Left lung (tissue), 10 donors: Measurements from ENCODE around the gene FAM229A. TPM values are rescaled to one million over a fixed set of nuclear protein-coding genes. Genes with fewer than 3 reads are reported as not detected.
A peak's percentile ranks its signal among the peaks of the same experiment; 100 is the strongest.

ENCODE experiments used
- ATAC-seq: fragments of 200-7000 bp; cut with Tn5 transposase; one replicate; pipeline ENCODE4 v1.9.1; 2020; ENCODE audit warnings: moderate library complexity
- DNase-seq, 4 donors: peaks; one replicate each; pipeline ENCODE4 v3.0.0-alpha.2; 2013 to 2020
- H3K27ac ChIP-seq, 2 donors: fragments of 200-600 bp; sonication (generic) in 1 of 2; one replicate each; pipeline versions ENCODE4 v1.5.0 to v1.8.0; 2020 to 2021
- H3K27me3 ChIP-seq, 2 donors: fragments of 200-600 bp; sonication (generic) in 1 of 2; one replicate each; pipeline versions ENCODE4 v1.5.0 to v1.8.0; 2020 to 2021
- H3K36me3 ChIP-seq, 2 donors: fragments of 200-600 bp; sonication (generic) in 1 of 2; one replicate each; pipeline versions ENCODE4 v1.5.0 to v1.8.0; 2020 to 2021
- H3K4me1 ChIP-seq, 2 donors: fragments of 200-600 bp; one replicate each; pipeline ENCODE4 v1.8.0; 2021
- H3K4me3 ChIP-seq, 2 donors: fragments of 200-600 bp; sonication (generic) in 1 of 2; one replicate each; pipeline versions ENCODE4 v1.5.0 to v1.8.0; 2020 to 2021; ENCODE audit warnings: mild to moderate bottlenecking in 1 of 2
- H3K9me3 ChIP-seq, 2 donors: fragments of 200-600 bp; sonication (generic) in 1 of 2; one replicate each; pipeline versions ENCODE4 v1.5.0 to v1.8.0; 2020 to 2021
- intact Hi-C, 2 donors: fragments of 100-400 bp; cut with DNase I; formaldehyde crosslinking; loops; one replicate each; pipeline versions ENCODE4 v1.11.2 to v1.14.2; 2022
- polyA plus RNA-seq, 6 donors: library from polyadenylated mRNA; unstranded; fragments of 120-200 nt; gene quantifications; one replicate each; pipeline ENCODE4 v1.2.1, GENCODE V29; 2013; ENCODE audit not compliant: insufficient read length in 6 of 6
- total RNA-seq, 2 donors: library from RNA; stranded (reverse); fragmentation: NEBNext Ultra II Directional; extraction: Animal tissue kit (Norgen Biotek cat#: 25700); gene quantifications; one replicate each; pipeline ENCODE4 v1.2.1, GENCODE V29; 2021
- TF ChIP-seq, protein P1 (sequence below), 2 donors: fragments of 200-600 bp; sonication (generic) in 1 of 2; IDR thresholded peaks; one replicate each; pipeline versions ENCODE4 v1.5.0 to v1.8.0; 2021; ENCODE audit warnings: antibody characterized with exemption in 2 of 2
- donor health status: DM: no; HTN: yes; CAD: no.
- donor health status: DM: no; HTN: no; CAD: no.

FAM229A gene
- total and polyA plus RNA-seq, 8 donors, result 4.4 to 14.0 (median 6.7) TPM

- Histone ChIP-seq H3K9me3 (no peaks in the 10 kb centered on the region), H3K27me3 (peaks cover 0 to 23% of the 10 kb centered on the region in 2 donors), H3K36me3 (peaks cover 0 to 18% of the 10 kb centered on the region in 2 donors), H3K4me1 (peaks cover 15 to 73% of the 10 kb centered on the region in 2 donors), H3K4me3 (peak overlapping the region in 1 of 2 donors; percentile 11), H3K27ac (peak overlapping the region in 1 of 2 donors; percentile 84)
- DNase-seq (peak in 2 of 4 donors; percentile 76 to 91), ATAC-seq (peak; percentile 45)
- TF ChIP-seq, protein P1, sequence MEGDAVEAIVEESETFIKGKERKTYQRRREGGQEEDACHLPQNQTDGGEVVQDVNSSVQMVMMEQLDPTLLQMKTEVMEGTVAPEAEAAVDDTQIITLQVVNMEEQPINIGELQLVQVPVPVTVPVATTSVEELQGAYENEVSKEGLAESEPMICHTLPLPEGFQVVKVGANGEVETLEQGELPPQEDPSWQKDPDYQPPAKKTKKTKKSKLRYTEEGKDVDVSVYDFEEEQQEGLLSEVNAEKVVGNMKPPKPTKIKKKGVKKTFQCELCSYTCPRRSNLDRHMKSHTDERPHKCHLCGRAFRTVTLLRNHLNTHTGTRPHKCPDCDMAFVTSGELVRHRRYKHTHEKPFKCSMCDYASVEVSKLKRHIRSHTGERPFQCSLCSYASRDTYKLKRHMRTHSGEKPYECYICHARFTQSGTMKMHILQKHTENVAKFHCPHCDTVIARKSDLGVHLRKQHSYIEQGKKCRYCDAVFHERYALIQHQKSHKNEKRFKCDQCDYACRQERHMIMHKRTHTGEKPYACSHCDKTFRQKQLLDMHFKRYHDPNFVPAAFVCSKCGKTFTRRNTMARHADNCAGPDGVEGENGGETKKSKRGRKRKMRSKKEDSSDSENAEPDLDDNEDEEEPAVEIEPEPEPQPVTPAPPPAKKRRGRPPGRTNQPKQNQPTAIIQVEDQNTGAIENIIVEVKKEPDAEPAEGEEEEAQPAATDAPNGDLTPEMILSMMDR (IDR thresholded peaks at IDR 0.05), result no peak
- intact Hi-C loops, result no loop called here
These were observed 25.2 kb downstream of the FAM229A start for GRCh38 chr1:32336963-32337675.

DNA sequence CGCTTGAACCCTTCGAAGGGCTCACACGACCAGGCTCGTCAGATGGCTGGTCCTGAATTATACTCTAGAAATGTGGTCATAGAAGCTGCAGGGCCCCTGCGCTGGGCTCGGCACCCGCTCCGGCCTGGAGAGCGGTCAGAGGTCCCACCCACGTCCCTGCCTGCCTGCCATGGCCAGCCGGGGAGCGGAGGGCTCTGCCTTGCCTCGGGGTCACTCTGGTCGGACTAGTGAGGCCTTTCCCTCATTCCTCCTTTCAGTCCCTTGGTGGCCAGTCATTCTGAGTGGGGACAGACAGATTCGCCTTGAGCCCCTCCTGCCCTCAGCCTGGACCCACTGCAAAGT, 25.7 kb downstream of the FAM229A start:
- no peak for DNase-seq
- Histone ChIP-seq H3K27ac (peak overlapping the region in 1 of 2 donors; percentile 84), H3K4me1 (peaks cover 15 to 67% of the 10 kb centered on the region in 2 donors), H3K4me3 (peak overlapping the region; percentile 49 to 54), H3K27me3 (peaks cover 0 to 23% of the 10 kb centered on the region in 2 donors), H3K9me3 (no peaks in the 10 kb centered on the region), H3K36me3 (peaks cover 0 to 23% of the 10 kb centered on the region in 2 donors)
- intact Hi-C loops, result no loop called here
- TF ChIP-seq, protein P1 (IDR thresholded peaks at IDR 0.05), result no peak
- ATAC-seq, result no peak

DNA sequence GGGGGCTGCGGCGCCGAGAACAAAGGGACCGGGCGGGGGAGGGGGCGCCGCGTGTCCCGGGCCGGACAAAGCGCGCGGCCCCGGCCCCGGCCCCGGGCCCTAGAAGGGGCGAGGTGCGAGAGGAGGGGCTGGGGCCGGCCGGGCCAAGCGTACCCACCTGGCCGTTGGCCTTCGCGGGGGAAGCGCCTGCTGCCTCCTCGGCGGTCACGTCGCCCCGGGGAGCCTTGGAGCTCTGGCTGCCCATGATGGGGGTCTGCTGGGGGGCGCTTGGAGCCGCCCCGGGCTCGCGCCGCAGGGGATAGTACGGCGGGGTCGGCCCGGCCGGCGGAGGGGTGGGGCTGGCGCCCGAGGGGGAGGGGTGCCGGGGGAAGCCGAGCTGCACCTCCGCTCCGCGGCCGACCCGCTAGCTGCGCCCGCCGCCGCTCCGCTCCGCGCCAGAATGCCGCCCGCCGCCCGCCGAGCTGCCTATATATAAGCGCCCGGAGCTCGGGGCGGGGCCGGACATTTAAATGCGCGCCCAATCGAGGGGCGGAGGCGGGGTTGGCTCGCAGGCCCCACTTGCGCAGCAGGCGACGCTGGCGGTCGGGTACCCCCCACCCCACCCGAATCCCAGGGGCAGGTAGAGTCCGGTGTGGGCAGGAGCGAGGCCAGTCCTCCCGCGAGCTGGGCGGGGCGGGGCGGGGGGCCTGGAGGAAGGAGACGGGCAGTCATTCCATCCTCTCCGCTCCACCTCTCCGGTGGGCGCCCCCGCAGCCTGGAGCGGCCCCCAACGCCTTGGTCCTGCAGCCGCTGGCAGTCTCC, 26.3 kb downstream of the FAM229A start, which contains the start of gene MARCKSL1:
TSS of gene MARCKSL1 (minus strand) at position 444 of the 801 bp plus-strand sequence. CDS start at position 244, 200 bp downstream.
- peaks cover 15 to 67% of the 10 kb centered on the region in 2 donors for H3K4me1 ChIP-seq
- TF ChIP-seq, protein P1 (IDR thresholded peaks at IDR 0.05), result no peak
- H3K27me3 ChIP-seq, result peaks cover 0 to 23% of the 10 kb centered on the region in 2 donors
- intact Hi-C loops, result no loop called here
- peak; percentile 68 for ATAC-seq
- no peaks in the 10 kb centered on the region for H3K9me3 ChIP-seq
- H3K4me3 ChIP-seq, result peak within 1 kb of the TSS; percentile 49 to 54
- peak; percentile 79 to 94 (median 84) for DNase-seq
- peak within 1 kb of the TSS; percentile 70 to 84 for H3K27ac ChIP-seq
- H3K36me3 ChIP-seq, result peaks cover 0 to 29% of the 10 kb centered on the region in 2 donors

- peak overlapping the region; percentile 49 to 54 for H3K4me3 ChIP-seq
- intact Hi-C loops, result no loop called here
- H3K27ac ChIP-seq, result peak overlapping the region; percentile 70 to 84
- peaks cover 0 to 23% of the 10 kb centered on the region in 2 donors for H3K27me3 ChIP-seq
- DNase-seq, result no peak
- TF ChIP-seq, protein P1 (IDR thresholded peaks at IDR 0.05), result no peak
- no peaks in the 10 kb centered on the region for H3K9me3 ChIP-seq
- H3K36me3 ChIP-seq, result peaks cover 0 to 34% of the 10 kb centered on the region in 2 donors
- peaks cover 15 to 63% of the 10 kb centered on the region in 2 donors for H3K4me1 ChIP-seq
- no peak for ATAC-seq
These were observed 26.8 kb downstream of the FAM229A start for GRCh38 chr1:32335535-32335789.
